Measurements from ENCODE around the gene ZNF783. TPM values are rescaled to one million over a fixed set of nuclear protein-coding genes. Genes with fewer than 3 reads are reported as not detected.
"Not testable (repeated sequence)": the region's sequence is repeated elsewhere in the genome, so short reads cannot be mapped to it uniquely, and the experiment has no call there.

The ZNF783 gene
- total and polyA plus RNA-seq, 2 experiments from 2014 or later, result 7.8 to 7.9 TPM

GRCh38 chr7:149317986-149318672, 56.1 kb downstream of the ZNF783 start:
- Histone ChIP-seq H3K4me3 (no peak overlapping the region), H3K4me1 (ENCODE audit: insufficient read depth) (no peaks in the 10 kb centered on the region), H3K9me3 (ENCODE audit: low read depth) (no peaks in the 10 kb centered on the region), H3K27me3 (no peaks in the 10 kb centered on the region), H3K79me2 (no peaks in the 10 kb centered on the region), H2AFZ (no peak overlapping the region), H3K36me3 (replicated peaks; ENCODE audit: insufficient read depth, low read depth) (no peaks in the 10 kb centered on the region), H3K4me2 (no peak overlapping the region), H3K27ac (no peak overlapping the region), H3K9me2 (replicated peaks; ENCODE audit: insufficient read depth) (no peaks in the 10 kb centered on the region), H4K20me1 (ENCODE audit: insufficient read depth, poor library complexity, severe bottlenecking) (no peaks in the 10 kb centered on the region)
- 82% methylated on average over 9 of the region's 9 CpGs for WGBS (ENCODE audit: low lambda C conversion rate, missing lambda C conversion rate)
- no peak for DNase-seq (ENCODE audit: low spot score)
- TF ChIP-seq EZH2 (IDR thresholded peaks at IDR 0.05; ENCODE audit: borderline replicate concordance) (no peak), EZH2phosphoT487 (IDR thresholded peaks at IDR 0.05; ENCODE audit: low read depth, severe bottlenecking, unreplicated experiment) (no peak), CTCF (IDR thresholded peaks at IDR 0.05; ENCODE audit: poor library complexity) (no peak)

GRCh38 chr7:149319376-149319775, 57.4 kb downstream of the ZNF783 start:
- no peak for TF ChIP-seq CTCF (IDR thresholded peaks at IDR 0.05; ENCODE audit: poor library complexity)
- TF ChIP-seq EZH2 (IDR thresholded peaks at IDR 0.05; ENCODE audit: borderline replicate concordance), result no peak
- no peak for TF ChIP-seq EZH2phosphoT487 (IDR thresholded peaks at IDR 0.05; ENCODE audit: low read depth, severe bottlenecking, unreplicated experiment)
- Histone ChIP-seq H3K4me1 (ENCODE audit: insufficient read depth) (no peaks in the 10 kb centered on the region), H3K4me3 (no peak overlapping the region), H3K36me3 (replicated peaks; ENCODE audit: insufficient read depth, low read depth) (no peaks in the 10 kb centered on the region), H3K9me2 (replicated peaks; ENCODE audit: insufficient read depth) (no peaks in the 10 kb centered on the region), H3K79me2 (no peaks in the 10 kb centered on the region), H2AFZ (no peak overlapping the region), H3K9me3 (ENCODE audit: low read depth) (no peaks in the 10 kb centered on the region), H3K27me3 (no peaks in the 10 kb centered on the region), H3K4me2 (no peak overlapping the region), H3K27ac (no peak overlapping the region), H4K20me1 (ENCODE audit: insufficient read depth, poor library complexity, severe bottlenecking) (no peaks in the 10 kb centered on the region)
- 92% methylated on average over 6 of the region's 6 CpGs for WGBS (ENCODE audit: low lambda C conversion rate, missing lambda C conversion rate)
- no peak for DNase-seq (ENCODE audit: low spot score)

GRCh38 chr7:149320313-149321124, 58.5 kb downstream of the ZNF783 start:
- H2AFZ ChIP-seq, result no peak overlapping the region
- no peak overlapping the region for H3K4me2 ChIP-seq
- TF ChIP-seq CTCF (IDR thresholded peaks at IDR 0.05; ENCODE audit: poor library complexity), result no peak
- TF ChIP-seq EZH2 (IDR thresholded peaks at IDR 0.05; ENCODE audit: borderline replicate concordance), result no peak
- no peak for TF ChIP-seq EZH2phosphoT487 (IDR thresholded peaks at IDR 0.05; ENCODE audit: low read depth, severe bottlenecking, unreplicated experiment)
- H3K9me3 ChIP-seq (ENCODE audit: low read depth), result no peaks in the 10 kb centered on the region
- no peaks in the 10 kb centered on the region for H3K4me1 ChIP-seq (ENCODE audit: insufficient read depth)
- H3K27ac ChIP-seq, result no peak overlapping the region
- no peaks in the 10 kb centered on the region for H3K9me2 ChIP-seq (replicated peaks; ENCODE audit: insufficient read depth)
- H3K79me2 ChIP-seq, result no peaks in the 10 kb centered on the region
- 74% methylated on average over 13 of the region's 13 CpGs for WGBS (ENCODE audit: low lambda C conversion rate, missing lambda C conversion rate)
- no peaks in the 10 kb centered on the region for H3K36me3 ChIP-seq (replicated peaks; ENCODE audit: insufficient read depth, low read depth)
- H4K20me1 ChIP-seq (ENCODE audit: insufficient read depth, poor library complexity, severe bottlenecking), result no peaks in the 10 kb centered on the region
- no peaks in the 10 kb centered on the region for H3K27me3 ChIP-seq
- H3K4me3 ChIP-seq, result no peak overlapping the region
- no peak for DNase-seq (ENCODE audit: low spot score)

GRCh38 chr7:149321125-149321905, 59.3 kb downstream of the ZNF783 start:
- H3K4me1 ChIP-seq (ENCODE audit: insufficient read depth); H3K36me3 ChIP-seq (replicated peaks; ENCODE audit: insufficient read depth, low read depth); H3K27ac ChIP-seq; H3K27me3 ChIP-seq; H3K79me2 ChIP-seq; H3K4me3 ChIP-seq; H3K9me3 ChIP-seq (ENCODE audit: low read depth); H3K9me2 ChIP-seq (replicated peaks; ENCODE audit: insufficient read depth); DNase-seq (ENCODE audit: low spot score); H4K20me1 ChIP-seq (ENCODE audit: insufficient read depth, poor library complexity, severe bottlenecking); H2AFZ ChIP-seq: not testable (repeated sequence)
- 72% methylated on average over 14 of the region's 14 CpGs for WGBS (ENCODE audit: low lambda C conversion rate, missing lambda C conversion rate)
- peak overlapping the region; percentile 61 for H3K4me2 ChIP-seq

Data from hepatocyte (in vitro differentiated cells).